K562 (cell line): ENCODE measurements around the gene HCST. TPM values are rescaled to one million over a fixed set of nuclear protein-coding genes. Genes with fewer than 3 reads are reported as not detected.

Source experiments
- ASH1L ChIP-seq: fragments of 450-650 bp; IDR thresholded peaks from 2 replicates; pipeline ENCODE4 v1.6.1; 2018; ENCODE audit warnings: borderline replicate concordance, mild to moderate bottlenecking, low read depth; ENCODE audit not compliant: partially characterized antibody
- BRF1 ChIP-seq: IDR thresholded peaks from 3 replicates; pipeline ENCODE4 v1.6.1; 2011; ENCODE audit warnings: borderline replicate concordance, mild to moderate bottlenecking; ENCODE audit not compliant: insufficient read length; ENCODE audit errors: extremely low read depth
- CBFB ChIP-seq: sonication (generic); formaldehyde crosslinking; IDR thresholded peaks from 2 replicates; pipeline ENCODE4 v1.4.0; 2020; ENCODE audit warnings: mild to moderate bottlenecking, missing genetic modification reagents
- CHD2 ChIP-seq: IDR thresholded peaks from 2 replicates; pipeline ENCODE4 v1.6.1; 2011; ENCODE audit warnings: low read depth, low read length
- CHD4 ChIP-seq: fragments of 200-600 bp; sonication (generic); IDR thresholded peaks from 3 replicates; pipeline ENCODE4 v1.6.1; 2012; ENCODE audit warnings: low read depth, mild to moderate bottlenecking, mixed read lengths, low read length, inconsistent platforms; ENCODE audit not compliant: insufficient read depth, insufficient replicate concordance, poor library complexity, severe bottlenecking
- KAT2B ChIP-seq: IDR thresholded peaks from one replicate; pipeline ENCODE4 v1.6.1; 2012; ENCODE audit warnings: low read depth, mild to moderate bottlenecking, control low read depth, inconsistent platforms, low read length, moderate library complexity
- NCOA1 ChIP-seq: fragments of 450-650 bp; IDR thresholded peaks from 2 replicates; pipeline ENCODE4 v1.6.1; 2016; ENCODE audit warnings: low read depth
- NEUROD1 ChIP-seq: fragments of 150-350 bp; IDR thresholded peaks from 2 replicates; pipeline ENCODE4 v1.6.1; 2014; ENCODE audit warnings: borderline replicate concordance, low read length, low read depth; ENCODE audit not compliant: partially characterized antibody
- NFIC ChIP-seq: fragments of 450-650 bp; IDR thresholded peaks from 2 replicates; pipeline ENCODE4 v1.6.1; 2017; ENCODE audit warnings: mild to moderate bottlenecking, inconsistent platforms
- NFYB ChIP-seq: IDR thresholded peaks from 2 replicates; pipeline ENCODE4 v1.6.1; 2011; ENCODE audit warnings: mild to moderate bottlenecking, moderate library complexity; ENCODE audit not compliant: insufficient read length; ENCODE audit errors: extremely low read depth
- RBM25 ChIP-seq: fragments of 200-400 bp; formaldehyde crosslinking; IDR thresholded peaks from 2 replicates; pipeline ENCODE4 v1.6.1; 2018; ENCODE audit warnings: low read length, low read depth, moderate library complexity; ENCODE audit not compliant: severe bottlenecking
- RCOR1 ChIP-seq, 2 experiments: IDR thresholded peaks; 2 replicates each; pipeline ENCODE4 v1.6.1; 2012; ENCODE audit warnings: low read depth in 2 of 2, low read length in 2 of 2, borderline replicate concordance in 1 of 2, improper control_type of control experiment in 1 of 2
- SMARCC2 ChIP-seq: fragments of 450-650 bp; IDR thresholded peaks from 2 replicates; pipeline ENCODE4 v1.6.1; 2017; ENCODE audit warnings: antibody characterized with exemption, moderate library complexity, mild to moderate bottlenecking, low read depth
- SPI1 ChIP-seq: IDR thresholded peaks from 2 replicates; pipeline ENCODE4 v1.6.1; 2011; ENCODE audit warnings: low read depth, low read length, control low read depth, borderline replicate concordance
- ZBED1 ChIP-seq: IDR thresholded peaks from 2 replicates; pipeline ENCODE4 v1.6.1; 2014
- ZC3H11A ChIP-seq: IDR thresholded peaks from 2 replicates; pipeline ENCODE4 v1.6.1; 2012; ENCODE audit warnings: low read depth, low read length, improper control_type of control experiment
- ZNF282 ChIP-seq: sonication (generic); formaldehyde crosslinking; IDR thresholded peaks from 2 replicates; pipeline ENCODE4 v1.8.1; 2023; ENCODE audit warnings: missing genetic modification reagents
- ZNF766 ChIP-seq: fragments of 200-800 bp; sonication (Bioruptor generic); conservative IDR thresholded peaks from 2 replicates; pipeline ENCODE4 v1.6.1; 2016; ENCODE audit warnings: missing genetic modification characterization, missing compliant biosample characterization
- polyA plus RNA-seq, 8 experiments: library from polyadenylated mRNA; depleted of rRNA in 4 of 8; stranded (reverse) in 5 of 8; unstranded in 3 of 8; fragments of >200 nt; fragmentation: Nextera tagmentation in 2 of 8; fragmentation: Illumina TruSeq in 1 of 8; extraction: Ambion mirVana in 2 of 8; extraction: Trizol in 1 of 8; gene quantifications; 2 replicates each; pipeline versions ENCODE4 v1.2.1 to v1.2.3, GENCODE V29; 2011 to 2014; ENCODE audit warnings: inconsistent platforms in 1 of 8, missing spikeins in 1 of 8
- total RNA-seq, 7 experiments: library from RNA; depleted of rRNA in 6 of 7; stranded (reverse); fragments of >200 nt in 6 of 7; fragmentation: Illumina TruSeq in 2 of 7; extraction: Trizol in 2 of 7; gene quantifications; 2 replicates each; pipeline versions ENCODE4 v1.2.1 to v1.2.3, GENCODE V29; 2011 to 2021; ENCODE audit warnings: low replicate concordance in 1 of 7
- TF ChIP-seq, protein P1 (sequence below): conservative IDR thresholded peaks from 2 replicates; pipeline ENCODE4 v1.6.1; 2011; ENCODE audit warnings: low read depth, mild to moderate bottlenecking, low read length; ENCODE audit not compliant: control insufficient read depth
- TF ChIP-seq, protein P2 (sequence below): sonication (generic); formaldehyde crosslinking; IDR thresholded peaks from 2 replicates; pipeline ENCODE4 v1.8.1; 2023; ENCODE audit warnings: mild to moderate bottlenecking, missing genetic modification reagents
- TF ChIP-seq, protein P3 (sequence below): sonication (generic); formaldehyde crosslinking; IDR thresholded peaks from 2 replicates; pipeline ENCODE4 v1.9.0; 2022; ENCODE audit warnings: mild to moderate bottlenecking, missing genetic modification reagents
- TF ChIP-seq, protein P4 (sequence below), 2 experiments: fragments of 450-650 bp in 1 of 2; sonication (generic) in 1 of 2; formaldehyde crosslinking; conservative IDR thresholded peaks; 2 replicates each; pipeline versions ENCODE4 v1.4.0 to v1.8.1; 2020 to 2022; ENCODE audit warnings: mild to moderate bottlenecking in 1 of 2, missing genetic modification reagents in 1 of 2

The HCST gene
- total and polyA plus RNA-seq, 9 of the 15 experiments (the other 6 are each of a cell fraction or from before 2014, with no cell fraction given), result 0.29 to 1.9 (median 0.95) TPM; not detected in 2

DNA sequence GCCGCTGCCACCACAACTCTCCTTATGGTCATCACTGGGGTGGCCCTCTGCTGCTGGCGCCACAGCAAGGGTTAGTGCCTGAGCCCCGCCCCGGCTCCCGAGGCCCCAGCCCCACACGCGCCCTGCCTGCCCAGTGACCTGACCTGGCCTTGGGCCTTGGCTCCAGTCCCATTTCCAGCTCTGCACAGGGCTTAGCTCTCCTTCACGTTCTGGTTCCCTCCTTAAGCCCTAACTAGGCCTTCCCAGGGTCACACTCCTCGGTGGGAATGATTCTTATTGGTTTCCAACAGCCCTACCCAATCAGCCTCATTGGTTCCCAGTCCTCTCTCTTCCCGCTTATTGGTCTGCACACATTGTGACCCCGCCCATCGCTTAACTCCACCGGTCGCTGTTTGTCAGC, 39.8 kb upstream of the HCST start (continued):
- peak; percentile 85 for TF ChIP-seq NFIC
- TF ChIP-seq SMARCC2, result no peak
- no peak for TF ChIP-seq ZNF282 (CRISPR knock-in tag)
- TF ChIP-seq, protein P1, sequence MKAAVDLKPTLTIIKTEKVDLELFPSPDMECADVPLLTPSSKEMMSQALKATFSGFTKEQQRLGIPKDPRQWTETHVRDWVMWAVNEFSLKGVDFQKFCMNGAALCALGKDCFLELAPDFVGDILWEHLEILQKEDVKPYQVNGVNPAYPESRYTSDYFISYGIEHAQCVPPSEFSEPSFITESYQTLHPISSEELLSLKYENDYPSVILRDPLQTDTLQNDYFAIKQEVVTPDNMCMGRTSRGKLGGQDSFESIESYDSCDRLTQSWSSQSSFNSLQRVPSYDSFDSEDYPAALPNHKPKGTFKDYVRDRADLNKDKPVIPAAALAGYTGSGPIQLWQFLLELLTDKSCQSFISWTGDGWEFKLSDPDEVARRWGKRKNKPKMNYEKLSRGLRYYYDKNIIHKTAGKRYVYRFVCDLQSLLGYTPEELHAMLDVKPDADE, result no peak
- no peak for TF ChIP-seq SPI1
- TF ChIP-seq NCOA1, result no peak
- TF ChIP-seq, protein P2, sequence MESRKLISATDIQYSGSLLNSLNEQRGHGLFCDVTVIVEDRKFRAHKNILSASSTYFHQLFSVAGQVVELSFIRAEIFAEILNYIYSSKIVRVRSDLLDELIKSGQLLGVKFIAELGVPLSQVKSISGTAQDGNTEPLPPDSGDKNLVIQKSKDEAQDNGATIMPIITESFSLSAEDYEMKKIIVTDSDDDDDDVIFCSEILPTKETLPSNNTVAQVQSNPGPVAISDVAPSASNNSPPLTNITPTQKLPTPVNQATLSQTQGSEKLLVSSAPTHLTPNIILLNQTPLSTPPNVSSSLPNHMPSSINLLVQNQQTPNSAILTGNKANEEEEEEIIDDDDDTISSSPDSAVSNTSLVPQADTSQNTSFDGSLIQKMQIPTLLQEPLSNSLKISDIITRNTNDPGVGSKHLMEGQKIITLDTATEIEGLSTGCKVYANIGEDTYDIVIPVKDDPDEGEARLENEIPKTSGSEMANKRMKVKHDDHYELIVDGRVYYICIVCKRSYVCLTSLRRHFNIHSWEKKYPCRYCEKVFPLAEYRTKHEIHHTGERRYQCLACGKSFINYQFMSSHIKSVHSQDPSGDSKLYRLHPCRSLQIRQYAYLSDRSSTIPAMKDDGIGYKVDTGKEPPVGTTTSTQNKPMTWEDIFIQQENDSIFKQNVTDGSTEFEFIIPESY (CRISPR knock-in tag), result peak; percentile 97
- no peak for TF ChIP-seq CBFB (CRISPR knock-in tag)
- TF ChIP-seq CHD2, result peak; percentile 57; the same call in 1 of the 2 replicates
- TF ChIP-seq, protein P3, sequence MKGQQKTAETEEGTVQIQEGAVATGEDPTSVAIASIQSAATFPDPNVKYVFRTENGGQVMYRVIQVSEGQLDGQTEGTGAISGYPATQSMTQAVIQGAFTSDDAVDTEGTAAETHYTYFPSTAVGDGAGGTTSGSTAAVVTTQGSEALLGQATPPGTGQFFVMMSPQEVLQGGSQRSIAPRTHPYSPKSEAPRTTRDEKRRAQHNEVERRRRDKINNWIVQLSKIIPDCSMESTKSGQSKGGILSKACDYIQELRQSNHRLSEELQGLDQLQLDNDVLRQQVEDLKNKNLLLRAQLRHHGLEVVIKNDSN (CRISPR knock-in tag), result no peak
- no peak for TF ChIP-seq ZBED1
- peak; percentile 94 for TF ChIP-seq NFYB
- TF ChIP-seq ASH1L, result peak; percentile 79
- TF ChIP-seq KAT2B, result no peak
- no peak for TF ChIP-seq ZC3H11A
- peak; percentile 12 for TF ChIP-seq RBM25
- TF ChIP-seq ZNF766 (CRISPR knock-in tag), result no peak
- TF ChIP-seq, protein P4, sequence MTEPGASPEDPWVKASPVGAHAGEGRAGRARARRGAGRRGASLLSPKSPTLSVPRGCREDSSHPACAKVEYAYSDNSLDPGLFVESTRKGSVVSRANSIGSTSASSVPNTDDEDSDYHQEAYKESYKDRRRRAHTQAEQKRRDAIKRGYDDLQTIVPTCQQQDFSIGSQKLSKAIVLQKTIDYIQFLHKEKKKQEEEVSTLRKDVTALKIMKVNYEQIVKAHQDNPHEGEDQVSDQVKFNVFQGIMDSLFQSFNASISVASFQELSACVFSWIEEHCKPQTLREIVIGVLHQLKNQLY (CRISPR knock-in tag; conservative IDR thresholded peaks at IDR 0.05), result no peak
- TF ChIP-seq CHD4, result no peak
- TF ChIP-seq NEUROD1, result peak; percentile 17
- TF ChIP-seq BRF1, result no peak
- no peak for TF ChIP-seq RCOR1 (IDR thresholded peaks at IDR 0.05; ENCODE audit: borderline replicate concordance in 1 of 2, low read depth in 2 of 2, low read length in 2 of 2)
